ENCODE data around the gene RNH1. TPM values are rescaled to one million over a fixed set of nuclear protein-coding genes. Genes with fewer than 3 reads are reported as not detected.

Gene RNH1
- total RNA-seq, 5 donors from 2014 or later (not counting 1 experiment from before 2014, with no cell fraction given): 126 to 141 (median 131) TPM

GRCh38 chr11:459511-460220 lies 47.4 kb downstream of the RNH1 start:
- no peak for ATAC-seq (replicated peaks in 1 of 4)
- Mint-ChIP-seq H3K27me3 (no peaks in the 10 kb centered on the region), H3K4me1 (peaks cover 24 to 30% (median 29%) of the 10 kb centered on the region in 3 donors), H3K27ac (no peak overlapping the region), H3K36me3 (peaks cover 4% of the 10 kb centered on the region), H3K9me3 (no peaks in the 10 kb centered on the region), H3K4me3 (no peak overlapping the region)
- no peaks in the 10 kb centered on the region for H3K9me3 ChIP-seq
- POLR2A ChIA-PET: no interaction called here
- H3K4me1 ChIP-seq (ENCODE audit: control insufficient read depth in 1 of 2, extremely low read depth in 1 of 2, insufficient read depth in 2 of 2, low read length in 2 of 2): peaks cover 6 to 29% of the 10 kb centered on the region in 2 experiments
- no peak overlapping the region for H3K27ac ChIP-seq (ENCODE audit: low read length)
- no peaks in the 10 kb centered on the region for H3K27me3 ChIP-seq (replicated peaks in 1 of 2; ENCODE audit: control insufficient read depth in 2 of 2, extremely low read depth in 1 of 2, insufficient read depth in 2 of 2, low read length in 1 of 2)
- H3K4me3 ChIP-seq (ENCODE audit: control insufficient read depth in 1 of 2, extremely low read depth in 1 of 2, low read length in 1 of 2): no peak overlapping the region
- no peak for DNase-seq
- H3K36me3 ChIP-seq (ENCODE audit: control insufficient read depth in 2 of 2, extremely low read depth in 1 of 2, insufficient read depth in 1 of 2, low read length in 1 of 2): peaks cover 8 to 13% of the 10 kb centered on the region in 2 donors
- 97% methylated on average over 24 of the region's 24 CpGs for WGBS (ENCODE audit: insufficient coverage)
- CTCF ChIA-PET: no interaction called here

- H3K36me3 ChIP-seq (ENCODE audit: control insufficient read depth in 2 of 2, extremely low read depth in 1 of 2, insufficient read depth in 1 of 2, low read length in 1 of 2): peaks cover 11 to 28% of the 10 kb centered on the region in 2 donors
- no peaks in the 10 kb centered on the region for H3K27me3 Mint-ChIP-seq
- peak overlapping the region; percentile 32 to 78 (median 32) for H3K4me3 Mint-ChIP-seq
- peaks cover 27 to 35% (median 32%) of the 10 kb centered on the region in 3 donors for H3K4me1 Mint-ChIP-seq
- DNase-seq: peak in 3 of 35 experiments; percentile 13 to 36 (median 25)
- CTCF ChIA-PET: no interaction called here
- ATAC-seq (replicated peaks in 1 of 4): peak; percentile 52 to 61 (median 61)
- H3K9me3 Mint-ChIP-seq: no peaks in the 10 kb centered on the region
- peak overlapping the region; percentile 15 for H3K27ac ChIP-seq (ENCODE audit: low read length)
- POLR2A ChIA-PET: interaction anchor here in 1 of 2 donors (0.6 kb wide), 1 partner anchor 17 kb away, joined by 6 read pairs; no protein-coding TSS in a partner anchor
- peak overlapping the region; percentile 82 to 93 for H3K27ac Mint-ChIP-seq
- peaks cover 6 to 29% of the 10 kb centered on the region in 2 experiments for H3K4me1 ChIP-seq (ENCODE audit: control insufficient read depth in 1 of 2, extremely low read depth in 1 of 2, insufficient read depth in 2 of 2, low read length in 2 of 2)
- no peaks in the 10 kb centered on the region for H3K9me3 ChIP-seq
- H3K4me3 ChIP-seq (ENCODE audit: control insufficient read depth in 1 of 2, extremely low read depth in 1 of 2, low read length in 1 of 2): peak overlapping the region in 1 of 2 donors; percentile 39
- 46% methylated on average over 9 of the region's 23 CpGs for WGBS (ENCODE audit: insufficient coverage)
- H3K27me3 ChIP-seq (replicated peaks in 1 of 2; ENCODE audit: control insufficient read depth in 2 of 2, extremely low read depth in 1 of 2, insufficient read depth in 2 of 2, low read length in 1 of 2): no peaks in the 10 kb centered on the region
- H3K36me3 Mint-ChIP-seq: peaks cover 12% of the 10 kb centered on the region
Measured at GRCh38 chr11:457111-457760, 49.8 kb downstream of the RNH1 start.

DNA sequence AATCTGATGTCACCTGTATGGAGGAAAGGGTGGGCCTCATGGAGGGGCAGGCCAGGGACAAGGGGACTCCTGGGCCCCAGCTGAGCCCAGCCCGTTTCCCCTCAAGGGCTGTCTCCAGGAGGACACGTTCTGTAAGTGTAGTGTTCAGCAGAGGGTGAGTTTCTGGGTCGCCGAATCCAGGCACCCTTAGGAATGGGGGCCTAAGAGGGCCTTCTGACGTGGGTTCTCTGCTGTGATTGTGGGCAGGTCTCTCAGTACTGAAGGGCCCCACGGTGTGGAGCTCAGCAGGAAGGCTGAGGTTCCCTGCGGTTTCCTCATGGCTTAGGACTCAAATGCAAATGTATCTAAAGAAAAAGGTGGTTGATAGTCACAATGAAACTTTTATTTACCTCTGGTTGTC lies 50.5 kb downstream of the RNH1 start:
- H3K36me3 Mint-ChIP-seq: peaks cover 12% of the 10 kb centered on the region
- WGBS (ENCODE audit: insufficient coverage): 18% methylated on average over 6 of the region's 7 CpGs
- H3K27me3 Mint-ChIP-seq: no peaks in the 10 kb centered on the region
- H3K4me3 Mint-ChIP-seq: peak overlapping the region; percentile 32 to 78 (median 32)
- CTCF ChIA-PET: no interaction called here
- peak in 28 of 35 experiments; percentile 20 to 69 (median 42) for DNase-seq
- POLR2A ChIA-PET: interaction anchor here in 1 of 2 donors (0.6 kb wide), 1 partner anchor 17 kb away, joined by 6 read pairs; no protein-coding TSS in a partner anchor
- Histone ChIP-seq H3K27ac (ENCODE audit: low read length) (peak overlapping the region; percentile 15), H3K9me3 (no peaks in the 10 kb centered on the region), H3K27me3 (replicated peaks in 1 of 2; ENCODE audit: control insufficient read depth in 2 of 2, extremely low read depth in 1 of 2, insufficient read depth in 2 of 2, low read length in 1 of 2) (no peaks in the 10 kb centered on the region), H3K4me3 (ENCODE audit: control insufficient read depth in 1 of 2, extremely low read depth in 1 of 2, low read length in 1 of 2) (peak overlapping the region in 1 of 2 donors; percentile 39), H3K36me3 (ENCODE audit: control insufficient read depth in 2 of 2, extremely low read depth in 1 of 2, insufficient read depth in 1 of 2, low read length in 1 of 2) (peaks cover 9 to 26% of the 10 kb centered on the region in 2 donors), H3K4me1 (ENCODE audit: control insufficient read depth in 1 of 2, extremely low read depth in 1 of 2, insufficient read depth in 2 of 2, low read length in 2 of 2) (peaks cover 6 to 32% of the 10 kb centered on the region in 2 experiments)
- peak overlapping the region; percentile 82 to 93 for H3K27ac Mint-ChIP-seq
- H3K9me3 Mint-ChIP-seq: no peaks in the 10 kb centered on the region
- peak; percentile 73 to 93 (median 88) for ATAC-seq (replicated peaks in 1 of 4)
- peaks cover 29 to 37% (median 34%) of the 10 kb centered on the region in 3 donors for H3K4me1 Mint-ChIP-seq

DNA sequence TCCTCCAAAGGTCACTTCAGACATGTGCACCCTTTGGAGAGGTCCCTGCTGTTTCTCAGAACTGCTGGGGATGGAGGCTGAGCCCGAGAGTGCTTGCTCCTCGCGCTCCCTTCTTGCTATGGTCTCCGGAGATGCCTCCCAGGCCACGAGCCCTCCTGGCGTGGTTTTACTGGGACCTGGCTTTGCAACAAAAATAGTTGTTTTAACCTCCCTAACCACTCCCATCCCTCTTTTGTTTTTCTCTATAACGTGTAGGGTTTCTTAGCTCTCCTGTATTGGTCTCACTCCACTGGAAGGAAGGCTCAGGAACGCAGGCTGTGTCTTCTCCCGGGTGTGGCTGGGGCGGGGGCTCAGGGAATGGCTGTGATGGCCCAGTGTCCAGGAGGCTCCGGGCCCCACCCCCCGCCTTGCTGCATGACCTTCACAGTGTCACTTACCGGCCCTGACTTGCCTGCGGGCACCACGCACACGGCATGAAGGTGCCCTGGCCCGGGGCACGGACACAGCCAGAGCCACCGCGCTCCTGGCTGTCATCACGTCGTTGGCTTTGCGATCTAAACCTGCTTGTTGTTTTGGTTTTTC lies 51.4 kb downstream of the RNH1 start:
- Histone ChIP-seq H3K27me3 (replicated peaks in 1 of 2; ENCODE audit: control insufficient read depth in 2 of 2, extremely low read depth in 1 of 2, insufficient read depth in 2 of 2, low read length in 1 of 2) (no peaks in the 10 kb centered on the region), H3K9me3 (no peaks in the 10 kb centered on the region), H3K36me3 (ENCODE audit: control insufficient read depth in 2 of 2, extremely low read depth in 1 of 2, insufficient read depth in 1 of 2, low read length in 1 of 2) (peaks cover 9 to 20% of the 10 kb centered on the region in 2 donors), H3K4me1 (ENCODE audit: control insufficient read depth in 1 of 2, extremely low read depth in 1 of 2, insufficient read depth in 2 of 2, low read length in 2 of 2) (peaks cover 11 to 41% of the 10 kb centered on the region in 2 experiments), H3K4me3 (ENCODE audit: control insufficient read depth in 1 of 2, extremely low read depth in 1 of 2, low read length in 1 of 2) (no peak overlapping the region), H3K27ac (ENCODE audit: low read length) (peak overlapping the region; percentile 15)
- ATAC-seq (replicated peaks in 1 of 4): no peak
- Mint-ChIP-seq H3K36me3 (peaks cover 12% of the 10 kb centered on the region), H3K4me3 (no peak overlapping the region), H3K27me3 (no peaks in the 10 kb centered on the region), H3K27ac (peak overlapping the region; percentile 23 to 82), H3K4me1 (peaks cover 36 to 44% (median 41%) of the 10 kb centered on the region in 3 donors), H3K9me3 (no peaks in the 10 kb centered on the region)
- POLR2A ChIA-PET: interaction anchor here in 1 of 2 donors (0.7 kb wide), 1 partner anchor 100 kb away, joined by 4 read pairs; no protein-coding TSS in a partner anchor
- 92% methylated on average over 11 of the region's 23 CpGs for WGBS (ENCODE audit: insufficient coverage)
- CTCF ChIA-PET: interaction anchor here in 1 of 2 donors (0.7 kb wide), 2 partner anchors 57 to 185 kb away, joined by 3 to 4 read pairs; no protein-coding TSS in a partner anchor
- DNase-seq: no peak

DNA sequence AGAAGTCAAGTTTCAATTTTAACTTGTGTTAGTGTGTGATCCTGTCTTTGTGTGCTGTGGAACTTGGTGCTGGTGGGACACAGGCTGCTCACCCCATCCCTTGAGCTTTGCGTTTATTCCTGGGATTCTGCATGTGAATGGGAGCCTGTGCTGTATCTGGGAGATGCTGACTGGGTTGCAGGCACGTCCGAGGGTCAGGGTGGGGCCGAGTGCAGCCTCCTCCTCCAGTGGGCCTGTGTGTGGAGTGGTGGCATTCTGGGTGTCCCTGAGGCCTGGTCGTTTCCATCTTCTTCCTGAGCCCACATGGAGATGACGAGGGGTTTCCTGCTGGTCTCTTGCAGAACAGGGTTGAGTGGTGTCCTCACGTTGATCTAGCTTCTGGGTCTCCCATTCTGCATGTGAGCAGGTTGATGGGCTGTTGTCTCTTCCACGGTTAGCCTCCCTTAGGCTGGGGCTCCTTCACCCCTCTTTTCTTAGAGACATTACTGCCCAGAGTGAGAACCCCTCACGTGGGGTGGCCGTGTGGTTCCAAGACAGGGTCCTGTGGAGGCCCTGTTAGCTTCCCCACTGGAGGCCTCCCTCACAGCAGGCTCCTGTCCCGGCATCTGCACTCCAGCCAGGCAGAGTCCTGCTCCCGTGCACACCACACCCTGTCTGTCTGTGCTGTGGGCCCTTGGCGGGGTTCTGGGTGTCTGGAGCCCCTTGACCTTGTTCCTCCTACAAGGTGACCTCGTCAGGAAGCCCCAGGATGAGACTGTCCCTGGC lies 52.1 kb downstream of the RNH1 start:
- ChIA-PET POLR2A (interaction anchor here in 1 of 2 donors (0.7 kb wide), 1 partner anchor 99 kb away, joined by 4 read pairs; no protein-coding TSS in a partner anchor), CTCF (interaction anchor here in 1 of 2 donors (0.7 kb wide), 1 partner anchor 184 kb away, joined by 4 read pairs; no protein-coding TSS in a partner anchor)
- no peaks in the 10 kb centered on the region for H3K9me3 Mint-ChIP-seq
- Histone ChIP-seq H3K27me3 (replicated peaks in 1 of 2; ENCODE audit: control insufficient read depth in 2 of 2, extremely low read depth in 1 of 2, insufficient read depth in 2 of 2, low read length in 1 of 2) (no peaks in the 10 kb centered on the region), H3K27ac (ENCODE audit: low read length) (no peak overlapping the region), H3K36me3 (ENCODE audit: control insufficient read depth in 2 of 2, extremely low read depth in 1 of 2, insufficient read depth in 1 of 2, low read length in 1 of 2) (peaks cover 7 to 15% of the 10 kb centered on the region in 2 donors), H3K4me3 (ENCODE audit: control insufficient read depth in 1 of 2, extremely low read depth in 1 of 2, low read length in 1 of 2) (no peak overlapping the region), H3K4me1 (ENCODE audit: control insufficient read depth in 1 of 2, extremely low read depth in 1 of 2, insufficient read depth in 2 of 2, low read length in 2 of 2) (peaks cover 11 to 41% of the 10 kb centered on the region in 2 experiments), H3K9me3 (no peaks in the 10 kb centered on the region)
- H3K27me3 Mint-ChIP-seq: no peaks in the 10 kb centered on the region
- H3K36me3 Mint-ChIP-seq: peaks cover 12% of the 10 kb centered on the region
- peaks cover 37 to 44% (median 43%) of the 10 kb centered on the region in 3 donors for H3K4me1 Mint-ChIP-seq
- ATAC-seq (replicated peaks in 1 of 4) (no peak), DNase-seq (no peak)
- H3K27ac Mint-ChIP-seq: peak overlapping the region; percentile 34 to 52
- no peak overlapping the region for H3K4me3 Mint-ChIP-seq
- 88% methylated on average over 14 of the region's 14 CpGs for WGBS (ENCODE audit: insufficient coverage)

All from T-cell (primary cell).